COLO668 (cell line): ENCODE results near the gene HOXB8.
A peak's percentile ranks its signal among the peaks of the same experiment; 100 is the strongest.

Source experiments
- DNase-seq: peaks from one replicate; lab custom pipeline; 2025; ENCODE audit not compliant: unreplicated experiment; lab: John Stamatoyannopoulos, UW

The HOXB8 gene

DNA sequence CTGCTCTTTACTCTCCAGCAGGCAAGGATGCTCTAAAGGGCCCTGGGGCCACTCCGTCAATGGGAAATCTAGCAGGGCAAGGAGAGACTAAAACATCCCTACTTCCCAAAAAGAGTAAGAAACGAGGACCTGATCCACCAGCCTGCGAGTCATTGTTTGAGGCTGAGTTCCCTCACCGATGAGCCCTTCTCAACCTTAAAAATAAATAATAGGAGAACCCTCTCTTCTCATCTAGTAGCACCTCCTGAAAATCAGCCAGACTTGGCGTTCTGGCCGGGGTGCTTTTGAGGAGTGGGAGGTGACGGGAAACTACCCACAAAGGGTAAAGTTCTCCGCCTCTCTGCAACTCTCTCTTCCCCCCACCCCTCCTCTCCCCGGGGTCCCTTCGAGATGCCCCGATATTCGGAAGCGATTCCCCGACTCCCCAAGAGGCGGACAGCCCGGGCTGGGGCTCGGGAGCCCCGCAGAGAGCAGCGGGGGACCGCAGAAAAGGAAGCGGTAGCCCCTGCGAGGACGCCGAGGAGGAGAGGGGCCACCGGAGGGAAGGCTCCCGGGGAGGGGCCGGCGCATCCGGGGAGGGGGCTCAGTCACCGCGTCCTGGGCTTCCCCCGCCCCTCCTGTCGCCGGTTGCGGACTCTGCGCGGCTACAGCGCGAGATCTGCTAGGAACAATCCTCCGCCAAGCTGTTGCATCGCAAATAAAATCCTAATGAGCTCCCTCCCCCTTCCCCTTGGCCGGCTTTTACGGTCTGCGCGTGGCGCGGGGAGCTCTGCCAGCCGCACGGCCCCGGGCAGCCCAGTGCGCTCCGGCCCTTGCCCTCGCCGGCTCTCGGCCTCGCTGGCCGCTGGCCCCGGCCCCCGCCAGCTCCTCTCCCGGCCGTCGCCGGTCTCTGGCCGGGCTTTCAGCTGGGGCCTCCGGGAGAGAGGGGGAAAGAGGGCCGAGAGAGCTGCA is 9.7 kb upstream of the HOXB8 start:
- DNase-seq: peak; percentile 30

DNA sequence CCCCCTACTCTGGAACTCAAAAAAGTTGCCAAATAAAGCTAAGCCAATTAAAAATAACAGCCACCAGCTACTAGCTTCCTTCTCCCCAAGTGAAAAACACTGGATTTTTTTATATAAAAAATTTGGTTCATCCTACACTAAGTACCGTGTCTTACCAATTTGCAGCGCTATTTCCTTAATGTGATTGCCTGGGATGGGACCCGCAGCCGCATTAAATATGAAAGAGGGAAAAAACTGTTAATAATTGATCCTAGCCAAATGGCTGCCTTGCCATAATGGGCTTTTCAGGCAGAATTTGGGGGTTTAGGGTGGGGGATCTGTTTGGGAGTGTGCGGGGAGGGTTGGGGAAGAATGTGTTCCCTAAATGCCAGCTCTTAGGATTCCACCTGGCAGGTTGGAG is 9.0 kb upstream of the HOXB8 start:
- DNase-seq: no peak

DNA sequence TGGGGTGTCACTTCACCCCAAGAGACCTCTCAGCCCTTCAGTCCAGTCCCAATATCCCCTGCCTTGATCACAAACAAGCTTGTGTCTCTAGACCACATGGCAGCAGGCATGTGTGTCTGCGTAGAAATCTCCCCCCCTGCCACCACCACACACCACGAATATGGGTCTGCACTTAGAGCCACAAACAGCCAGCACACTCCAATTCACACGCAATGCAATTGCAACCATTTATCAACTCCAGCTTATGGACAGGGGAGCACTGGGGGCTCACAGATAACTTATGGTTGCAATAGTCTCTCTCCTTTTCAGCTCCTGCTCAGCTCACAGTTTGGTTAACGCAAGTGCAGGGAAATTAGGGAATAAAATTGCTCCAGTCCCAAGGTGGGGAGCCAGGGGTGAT is 8.5 kb upstream of the HOXB8 start:
- no peak for DNase-seq

DNA sequence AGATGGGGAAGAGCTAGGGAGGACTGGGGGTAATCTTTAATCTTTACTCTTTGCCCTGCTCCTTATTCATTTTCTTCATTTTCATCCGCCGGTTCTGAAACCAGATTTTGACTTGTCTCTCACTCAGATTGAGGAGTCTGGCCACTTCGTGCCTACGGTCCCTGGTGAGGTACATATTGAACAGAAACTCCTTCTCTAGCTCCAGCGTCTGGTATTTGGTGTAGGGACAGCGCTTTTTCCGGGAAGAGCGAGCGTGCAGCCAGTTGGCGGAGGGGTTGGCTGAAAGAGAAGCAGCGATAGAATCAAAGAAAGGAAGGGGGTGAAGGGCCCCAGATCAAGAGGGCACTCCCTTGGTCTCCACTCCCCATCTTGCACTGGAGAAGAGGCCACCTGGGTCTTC is 7.8 kb upstream of the HOXB8 start:
- no peak for DNase-seq

DNA sequence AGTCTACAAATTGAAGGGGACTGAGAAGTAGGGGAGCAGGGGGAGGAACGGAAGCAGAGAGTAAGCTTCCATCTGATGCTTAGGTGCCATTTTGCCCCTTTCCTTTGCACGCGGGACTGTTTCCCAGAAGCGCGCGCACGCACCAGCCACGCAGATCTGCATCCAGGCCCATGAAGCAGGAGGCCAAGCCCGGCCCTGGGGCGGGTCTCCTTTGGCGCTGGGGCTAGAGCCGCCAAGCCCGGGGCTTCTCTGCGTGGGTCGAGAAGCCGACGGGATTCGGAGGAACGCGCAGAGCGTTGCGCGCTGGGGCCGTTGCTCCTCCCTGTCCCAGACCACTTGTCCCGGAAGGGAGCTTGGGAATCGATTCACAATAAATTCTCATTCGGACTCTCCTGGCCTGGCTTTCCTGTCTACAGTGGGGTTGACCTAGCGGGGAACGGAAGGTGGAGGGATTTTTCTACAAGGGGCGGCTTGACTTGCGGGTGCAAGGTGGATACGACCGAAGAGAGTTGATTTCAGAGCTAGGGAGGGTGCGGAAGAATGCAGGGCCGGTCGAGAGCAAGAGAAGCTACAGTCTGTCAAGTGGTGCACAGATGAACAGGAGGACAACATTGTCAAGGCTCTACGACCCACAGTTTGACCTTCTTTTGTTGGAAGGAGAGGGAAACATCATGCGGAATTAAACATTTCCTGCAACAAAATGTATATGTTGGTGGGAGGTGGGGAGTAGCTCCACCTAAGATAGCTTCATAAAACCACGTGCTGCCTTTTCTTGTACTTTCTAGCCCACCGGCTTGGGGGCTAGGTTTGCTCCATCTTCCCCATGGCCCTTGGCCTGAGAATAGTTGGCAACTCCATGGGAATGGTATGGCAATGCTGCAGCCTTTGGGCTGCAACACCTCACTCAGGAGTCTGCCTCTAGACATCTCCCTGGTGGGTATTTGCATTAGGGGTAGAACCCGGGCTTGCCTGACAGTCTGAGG is 6.6 kb upstream of the HOXB8 start:
- no peak for DNase-seq

DNA sequence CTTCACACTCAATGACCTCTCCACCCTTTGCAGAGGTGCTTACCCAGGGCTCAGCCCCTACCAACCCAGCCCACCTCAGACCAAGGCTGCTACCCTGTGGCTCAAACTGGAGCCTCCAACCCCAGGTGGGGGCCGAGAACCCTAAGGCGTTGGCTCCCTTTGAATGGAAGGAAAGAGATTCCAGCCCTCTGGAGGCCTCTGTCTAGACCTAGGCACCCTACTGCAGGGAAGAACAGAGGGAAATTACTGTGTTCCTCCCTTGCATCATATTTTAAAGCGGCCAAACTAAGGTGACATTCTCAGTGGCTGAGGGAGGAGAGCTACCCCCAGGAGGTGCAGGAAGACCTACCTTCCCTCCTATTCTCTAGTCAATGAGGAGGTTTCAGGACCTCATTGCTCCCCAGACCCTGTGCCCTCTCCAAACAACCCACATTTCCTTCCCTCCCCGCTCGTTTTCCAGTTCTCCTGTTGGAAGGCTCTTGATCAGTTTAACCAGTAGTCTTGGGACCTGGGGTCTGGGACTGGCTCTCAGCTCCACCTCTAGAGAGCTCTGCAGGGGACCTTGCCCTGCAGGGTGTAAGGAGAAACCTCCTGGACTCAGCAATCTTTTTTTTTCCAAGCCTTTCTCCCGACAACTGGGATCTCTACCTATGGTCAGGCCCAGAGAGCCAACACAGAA is 5.5 kb upstream of the HOXB8 start:
- DNase-seq: no peak

DNA sequence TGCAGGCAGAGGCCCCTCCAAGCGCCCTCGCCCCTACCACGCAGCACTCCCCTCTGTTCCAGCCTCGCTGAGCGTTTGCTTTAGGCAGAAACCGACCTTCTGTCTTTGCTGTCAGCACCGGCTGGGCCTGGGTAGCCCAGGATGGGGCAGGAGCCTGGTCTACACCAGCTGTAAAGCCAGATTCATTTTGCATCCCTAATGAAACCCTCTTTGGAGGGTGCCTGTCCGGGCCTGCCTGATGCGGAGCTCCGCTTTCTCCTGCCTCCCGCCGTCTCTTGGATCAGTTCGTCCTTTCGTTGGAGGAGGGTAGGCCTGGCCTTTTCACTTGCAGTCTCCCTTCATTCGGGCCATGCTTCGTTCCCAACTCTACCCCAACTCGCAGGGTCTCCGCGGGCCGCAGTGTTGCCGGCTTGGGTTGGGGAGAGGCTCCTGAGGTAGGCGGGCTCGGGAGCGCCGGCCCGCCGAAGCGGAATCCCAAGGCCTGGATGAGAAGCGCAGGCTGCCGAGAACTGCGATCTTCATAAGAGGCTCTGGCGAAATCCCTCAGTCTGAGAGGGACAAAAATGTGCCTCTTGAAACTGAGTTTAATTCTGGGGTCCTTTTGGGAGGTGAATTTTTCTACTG is 4.8 kb upstream of the HOXB8 start:
- DNase-seq: no peak

DNA sequence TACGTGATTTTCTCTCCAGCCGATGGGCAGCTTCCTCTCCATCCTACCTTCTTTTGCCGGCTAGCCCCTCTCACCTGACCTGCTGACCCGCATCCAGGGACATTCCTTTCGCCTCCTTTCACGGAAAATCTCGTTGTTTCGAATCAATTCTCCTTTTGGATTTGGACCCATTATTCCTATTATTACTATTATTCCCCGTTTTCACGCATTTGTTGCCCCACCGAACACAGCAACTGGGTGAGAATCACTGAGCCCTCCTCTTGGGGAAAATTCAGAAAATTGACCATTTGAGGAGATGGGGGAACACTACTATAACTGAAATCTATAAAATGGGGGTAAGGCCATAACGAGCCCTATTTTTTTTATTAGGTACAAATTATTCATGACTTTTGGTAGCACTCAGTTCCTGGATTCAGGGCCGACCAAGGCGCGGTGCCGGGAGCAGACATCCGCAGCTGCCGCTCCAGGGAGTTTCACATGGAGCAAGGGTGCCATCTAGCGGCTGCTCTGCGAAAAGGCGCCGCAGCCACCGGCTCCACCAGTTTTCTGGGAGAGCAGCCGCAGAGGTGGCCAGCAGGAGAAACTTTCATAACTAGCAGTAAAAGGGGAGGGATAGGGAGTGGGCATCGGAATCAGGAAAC is 3.3 kb upstream of the HOXB8 start:
- DNase-seq: peak; percentile 79

DNA sequence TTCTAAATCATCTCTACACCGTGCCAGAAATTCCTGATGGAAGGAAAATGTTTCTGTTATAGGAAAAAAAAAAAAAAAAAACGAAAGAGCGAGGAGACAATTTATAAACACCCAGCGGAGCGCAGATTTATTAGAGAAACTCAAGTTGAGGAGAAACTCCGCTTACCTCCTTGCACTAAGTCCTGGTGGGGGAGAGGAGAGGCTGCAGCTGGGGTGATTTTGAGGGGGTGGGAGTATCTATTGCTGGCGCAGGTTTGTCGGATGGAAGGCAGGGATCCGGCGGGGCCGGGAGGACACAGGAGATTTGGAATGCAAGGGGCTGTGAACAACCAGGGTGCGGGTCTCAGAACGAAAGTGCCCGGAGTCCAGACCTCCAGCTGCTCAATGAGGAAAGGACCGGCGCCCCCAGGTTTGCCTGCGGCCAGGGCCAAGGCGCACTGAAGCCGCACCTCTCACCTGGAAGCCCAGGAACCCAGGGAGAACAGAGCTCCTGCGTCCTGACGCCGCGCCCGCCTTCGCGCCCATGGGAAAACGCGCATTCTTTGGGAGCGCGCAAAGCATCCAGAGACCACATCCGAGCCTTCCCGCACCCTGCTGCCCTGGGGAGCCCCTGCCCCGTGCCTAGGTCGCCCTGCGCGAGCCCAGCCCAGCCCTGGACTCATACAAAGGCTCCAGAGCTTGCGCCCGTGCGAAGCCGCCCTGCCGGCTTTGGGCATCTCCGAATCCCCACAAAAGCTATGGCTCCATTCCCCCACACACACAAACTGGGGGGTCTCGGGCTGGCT is 2.6 kb upstream of the HOXB8 start:
- DNase-seq: peak; percentile 49

DNA sequence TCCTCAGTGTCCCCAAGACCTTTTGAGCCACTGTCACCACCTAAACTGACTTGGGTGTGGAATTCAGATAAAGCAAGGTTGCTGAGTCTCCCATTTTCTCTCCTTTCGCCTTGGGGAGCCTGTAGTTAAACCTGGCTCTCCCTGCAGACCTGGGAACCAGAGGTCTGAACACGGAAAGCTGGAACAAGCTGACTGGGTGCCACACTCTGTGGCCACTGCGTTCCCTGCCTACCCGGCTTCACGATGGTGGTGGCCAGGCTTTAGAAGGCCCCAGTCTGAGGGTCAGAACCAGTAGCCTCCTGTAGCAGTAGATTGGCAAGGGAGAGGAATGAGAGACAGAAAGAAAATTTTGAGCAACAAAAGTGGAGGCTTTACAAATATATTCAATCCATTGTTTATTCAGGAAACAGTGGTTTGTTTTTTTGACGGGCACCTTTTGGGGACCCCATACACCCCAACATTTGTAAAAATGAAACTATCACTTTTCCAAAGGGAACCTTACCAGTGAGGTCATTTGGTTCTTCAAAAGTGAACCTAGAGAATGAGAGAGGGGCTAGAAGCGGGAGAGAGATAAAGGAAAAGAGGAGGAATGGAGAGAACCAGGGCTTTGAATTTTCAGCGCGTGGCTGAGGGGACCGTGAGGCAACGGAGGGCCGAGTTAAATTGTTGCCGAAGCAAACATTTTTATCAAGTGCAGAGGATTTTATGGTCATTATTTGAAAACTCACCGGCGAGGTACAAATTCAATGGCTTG is 1.8 kb upstream of the HOXB8 start:
- DNase-seq: peak; percentile 24

DNA sequence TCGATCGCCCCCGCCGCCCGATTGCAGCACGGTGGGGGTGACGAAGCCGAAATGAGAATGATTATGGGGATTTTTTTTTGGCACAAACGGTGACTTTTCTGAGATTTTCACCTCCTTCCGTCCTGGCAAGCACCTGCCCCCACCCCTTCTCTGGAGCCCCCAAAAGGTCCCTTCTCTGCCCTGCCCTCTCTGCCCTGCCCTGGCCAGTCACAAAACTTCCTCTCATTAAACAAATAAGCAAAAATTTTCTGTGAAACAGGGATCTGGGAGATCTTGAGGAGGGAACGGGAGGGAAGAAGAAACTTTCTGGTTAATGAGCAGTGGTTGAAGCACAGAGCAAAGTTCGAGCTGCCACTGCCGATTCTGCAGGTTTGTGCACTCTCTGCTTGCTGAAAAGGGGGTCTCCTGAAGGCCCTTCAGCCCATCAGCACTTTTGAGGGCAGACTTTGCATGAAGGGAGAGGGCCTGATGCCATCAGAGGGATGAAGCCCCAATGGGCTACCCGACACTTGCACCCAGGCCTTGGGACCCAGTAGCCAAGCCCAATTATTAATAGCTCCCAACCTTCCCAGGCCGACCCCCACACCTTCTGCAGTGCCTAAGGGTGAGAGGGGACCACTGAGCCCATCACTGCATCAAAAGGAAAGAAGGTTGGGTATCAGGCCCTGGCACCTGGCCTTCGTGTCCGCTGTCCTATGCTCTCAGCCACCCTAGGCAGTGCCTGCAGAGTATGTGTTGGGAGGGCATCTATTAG is 1.0 kb upstream of the HOXB8 start:
- DNase-seq: peak; percentile 24

DNA sequence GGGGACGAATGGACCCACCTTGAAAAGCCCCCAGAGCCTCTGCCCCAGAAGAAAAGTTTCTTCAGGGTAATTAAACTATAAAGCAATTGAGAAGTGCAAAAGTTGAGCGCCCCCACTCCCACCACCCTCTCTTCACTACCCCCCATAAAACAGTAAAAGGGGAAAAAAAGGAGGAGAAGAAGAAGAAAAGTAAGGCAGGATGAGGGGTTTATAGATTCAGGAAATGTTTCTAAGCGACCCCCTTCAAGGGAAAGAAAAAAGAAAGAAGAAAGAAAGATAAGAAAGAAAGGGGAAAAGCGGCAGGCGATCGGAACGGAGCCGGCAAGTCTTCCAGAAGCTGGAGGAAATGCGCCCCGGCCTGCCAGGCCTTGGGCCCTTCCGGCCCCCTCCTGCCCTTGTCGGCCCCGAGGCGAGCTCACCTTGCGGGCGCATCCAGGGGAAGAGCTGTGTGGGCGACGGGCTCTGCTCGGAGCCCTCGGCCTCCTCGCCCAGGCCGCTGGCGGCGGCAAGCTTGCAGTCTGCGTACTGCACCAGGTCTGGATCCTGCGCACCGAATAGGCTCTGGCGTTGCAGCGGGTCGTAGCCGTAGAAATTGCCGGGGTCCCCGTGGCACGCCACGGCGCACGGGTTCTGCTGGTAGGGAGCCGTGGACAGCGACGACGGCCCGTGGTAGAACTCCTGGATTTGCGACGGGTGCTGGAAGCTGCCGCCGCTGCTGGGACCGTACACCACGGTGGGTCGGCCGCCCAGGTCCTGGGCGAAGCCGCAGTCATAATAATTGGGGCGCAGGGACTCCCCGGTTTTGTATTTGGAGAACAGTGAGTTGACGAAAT is 1.0 kb downstream of the HOXB8 start:
- DNase-seq: peak; percentile 64

DNA sequence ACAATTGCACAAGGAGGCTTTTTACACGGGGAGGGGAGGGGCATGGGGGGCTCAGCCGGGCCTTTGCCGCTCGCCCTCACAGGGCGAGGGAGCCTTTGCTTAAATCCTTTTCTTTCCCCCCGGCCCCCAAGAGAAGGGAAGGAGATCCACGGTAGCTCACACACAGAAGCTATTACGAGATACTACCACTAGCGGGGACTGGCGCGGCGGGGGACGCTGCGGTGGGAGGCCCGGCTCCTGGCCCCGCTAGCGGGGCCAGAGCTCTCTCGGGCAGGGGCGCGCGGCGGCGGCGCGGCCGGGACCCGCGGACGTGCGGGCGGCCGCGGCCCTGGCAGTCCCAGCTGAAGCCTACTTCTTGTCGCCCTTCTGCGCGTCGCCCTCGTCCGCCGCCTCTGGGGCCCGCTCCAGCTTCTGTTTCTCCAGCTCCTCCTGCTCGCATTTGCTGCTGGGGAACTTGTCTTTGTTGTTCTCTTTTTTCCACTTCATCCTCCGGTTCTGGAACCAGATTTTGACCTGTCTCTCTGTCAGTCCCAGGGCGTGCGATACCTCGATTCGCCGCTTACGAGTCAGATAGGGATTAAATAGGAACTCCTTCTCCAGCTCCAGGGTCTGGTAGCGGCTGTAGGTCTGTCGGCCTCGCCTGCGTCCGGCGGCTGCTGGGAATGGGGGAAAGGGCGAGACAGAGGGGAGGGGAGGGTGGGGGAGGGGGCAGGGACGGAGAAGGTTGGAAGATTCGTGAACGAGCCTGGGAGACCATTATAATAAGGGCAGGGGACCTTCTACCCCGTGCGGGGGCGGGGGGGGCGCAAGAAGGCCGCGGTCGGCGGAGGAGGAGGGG is 2.0 kb downstream of the HOXB8 start:
- peak; percentile 53 for DNase-seq

DNA sequence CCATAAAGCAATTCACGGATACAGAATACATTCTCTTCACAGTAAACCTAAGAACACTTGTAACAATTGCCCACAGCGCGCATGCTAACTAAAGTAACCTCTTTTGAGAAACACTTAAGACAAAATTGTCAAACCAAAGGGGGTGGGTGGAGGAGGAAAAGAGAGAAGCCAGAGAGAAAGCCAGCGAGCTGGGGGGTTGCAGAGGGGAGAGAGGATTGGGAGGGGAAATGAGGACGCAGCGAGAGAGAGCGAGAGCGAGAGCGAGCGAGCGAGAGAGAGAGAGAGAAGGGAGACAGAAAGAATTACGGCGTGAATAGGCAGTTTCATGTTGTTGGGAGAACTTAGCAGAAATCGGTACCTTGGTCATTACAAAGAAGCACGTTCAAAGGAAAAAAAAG is 2.6 kb downstream of the HOXB8 start:
- DNase-seq: peak; percentile 29

DNA sequence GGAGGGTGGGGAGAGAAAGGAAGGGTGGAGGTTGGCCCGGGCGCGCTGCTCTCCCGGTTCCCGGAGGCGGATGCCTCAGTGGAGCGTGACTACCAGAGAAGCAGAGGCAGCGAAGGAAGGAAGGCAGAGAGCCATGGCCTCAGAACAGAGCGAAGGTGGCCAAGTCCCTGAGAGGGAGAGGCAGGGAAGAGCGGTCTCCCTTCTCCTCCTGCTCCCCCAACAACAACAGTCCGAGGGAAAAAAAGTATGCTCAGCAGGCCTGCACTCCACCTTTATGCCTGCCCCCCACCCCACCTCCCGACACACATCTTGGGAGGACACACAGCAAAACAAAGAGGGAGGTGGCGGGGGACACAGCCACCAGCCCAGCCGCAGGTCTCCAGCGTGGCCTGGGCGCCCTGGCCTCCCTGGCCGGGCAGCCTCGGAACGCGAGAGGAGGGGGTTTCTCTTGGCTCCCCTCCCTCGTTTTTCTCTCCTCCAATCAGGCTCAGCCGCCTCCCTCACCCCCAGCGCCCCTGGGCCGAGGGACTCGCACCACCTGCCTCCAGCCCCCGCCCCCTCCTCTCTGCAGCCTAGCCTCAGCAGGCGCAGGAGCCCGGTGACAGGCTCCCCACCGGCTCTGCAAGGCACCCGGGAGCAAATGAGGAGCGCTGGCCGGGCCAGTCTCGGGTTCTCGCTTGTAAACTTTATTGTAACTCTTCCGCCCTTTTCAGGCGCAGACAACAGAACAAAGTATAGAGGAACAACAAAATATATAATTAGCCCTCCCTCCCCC is 3.2 kb downstream of the HOXB8 start:
- DNase-seq: peak; percentile 82
